Ovary (tissue), 3 donors: ENCODE data around the gene NME7.

Experiments used
- CTCF ChIP-seq, 3 donors: fragments of 450-650 bp in 2 of 3; fragments of 200-600 bp in 1 of 3; IDR thresholded peaks; one replicate each; pipeline versions ENCODE4 v1.5.1 to v1.8.0; 2016 to 2022; ENCODE audit warnings: antibody characterized with exemption in 3 of 3, mild to moderate bottlenecking in 1 of 3
- EP300 ChIP-seq: sonication (generic); formaldehyde crosslinking; IDR thresholded peaks from one replicate; pipeline ENCODE4 v1.6.1; 2017; ENCODE audit warnings: antibody characterized with exemption
- donor health status: DM: no; HTN: no; CAD: no.

GRCh38 chr1:169100208-169100607 lies 267.4 kb downstream of the NME7 start:
- no peak for TF ChIP-seq CTCF (IDR thresholded peaks at IDR 0.05)
- TF ChIP-seq EP300, result no peak
